Heart left ventricle (tissue), 16 donors: ENCODE data around the gene AOX1. TPM values are rescaled to one million over a fixed set of nuclear protein-coding genes. Genes with fewer than 3 reads are reported as not detected.
A peak's percentile ranks its signal among the peaks of the same experiment; 100 is the strongest.

Experiments used
- ATAC-seq, 4 donors: fragments of 200-7000 bp; cut with Tn5 transposase; one replicate each; pipeline ENCODE4 v1.9.1; 2020 to 2022; ENCODE audit warnings: moderate library complexity in 4 of 4, mild to moderate bottlenecking in 3 of 4, moderate number of reproducible peaks in 1 of 4
- DNase-seq, 5 donors: peaks; one replicate each; pipeline ENCODE4 v3.0.0-alpha.2; 2020
- H3K27ac ChIP-seq, 12 donors: fragments of 200-600 bp; sonication (generic) in 4 of 12; one replicate each; pipeline versions ENCODE4 v1.5.0 to v1.8.0; 2016 to 2022; ENCODE audit warnings: mild to moderate bottlenecking in 2 of 12
- H3K27me3 ChIP-seq, 9 donors: fragments of 200-600 bp; sonication (generic) in 2 of 9; one replicate each; pipeline versions ENCODE4 v1.5.1 to v1.8.0; 2016 to 2022; ENCODE audit warnings: mild to moderate bottlenecking in 3 of 9
- H3K36me3 ChIP-seq, 9 donors: fragments of 200-600 bp; sonication (generic) in 2 of 9; one replicate each; pipeline versions ENCODE4 v1.5.0 to v1.8.0; 2018 to 2022; ENCODE audit warnings: mild to moderate bottlenecking in 2 of 9
- H3K4me1 ChIP-seq, 12 donors: fragments of 200-600 bp; sonication (generic) in 4 of 12; one replicate each; pipeline versions ENCODE4 v1.5.0 to v1.8.0; 2016 to 2022; ENCODE audit warnings: mild to moderate bottlenecking in 3 of 12
- H3K4me3 ChIP-seq, 12 donors: fragments of 200-600 bp; sonication (generic) in 4 of 12; one replicate each; pipeline versions ENCODE4 v1.5.0 to v1.8.0; 2017 to 2022; ENCODE audit warnings: mild to moderate bottlenecking in 9 of 12, moderate library complexity in 4 of 12
- H3K9me3 ChIP-seq, 12 donors: fragments of 200-600 bp; sonication (generic) in 4 of 12; one replicate each; pipeline versions ENCODE4 v1.5.0 to v1.8.0; 2016 to 2022; ENCODE audit warnings: mild to moderate bottlenecking in 1 of 12
- CTCF ChIP-seq, 12 donors: fragments of 200-600 bp; sonication (generic) in 4 of 12; IDR thresholded peaks; one replicate each; pipeline versions ENCODE4 v1.5.0 to v1.8.0; 2018 to 2022; ENCODE audit warnings: antibody characterized with exemption in 12 of 12, mild to moderate bottlenecking in 5 of 12
- POLR2A ChIP-seq, 2 donors: fragments of 450-650 bp; IDR thresholded peaks; one replicate each; pipeline ENCODE4 v1.6.1; 2017; ENCODE audit warnings: antibody characterized with exemption in 2 of 2, mild to moderate bottlenecking in 2 of 2, moderate library complexity in 2 of 2
- WGBS, 4 donors: extraction: QIAGEN DNeasy Blood & Tissue Kit in 2 of 4; methylation state at CpG; one replicate each; pipeline versions ENCODE4 v1.1.5 to v1.1.7; 2013 to 2018; 5-methylcytosine and 5-hydroxymethylcytosine counted together
- intact Hi-C, 10 donors: fragments of 100-400 bp; cut with DNase I; formaldehyde crosslinking; loops; one replicate each; pipeline versions ENCODE4 v1.11.1 to v1.14.2; 2022
- polyA plus RNA-seq, 2 donors: library from polyadenylated mRNA; stranded (reverse); fragments of 200-250 nt; gene quantifications; one replicate each; pipeline ENCODE4 v1.2.3, GENCODE V29; 2013
- total RNA-seq, 9 donors: library from RNA; depleted of rRNA in 2 of 9; stranded (reverse); fragments of >200 nt in 2 of 9; fragmentation: NEBNext Ultra II Directional in 3 of 9; extraction: Animal tissue kit (Norgen Biotek cat#: 25700) in 3 of 9; gene quantifications; one replicate each; pipeline versions ENCODE4 v1.1.0 to v1.2.4, GENCODE V29; 2016 to 2023
- donor health status: ischemic (EF 13 %, LVEDD 7.1; RV severe dilation, severe dysfunction).
- donor health status: healthy with polysubstance abuse.
- donor health status: DM: no; HTN: yes; CAD: no.
- donor health status: DM: no; HTN: no; CAD: no.
- donor health status: ischemic (EF 25% LVEDD 6.9; RV normal size, moderate dysfunction).
- donor health status: ischemic (EF 25% LVEDD 5.7; RV mildly dilated, moderate dysfunction).
- donor health status: healthy.
- donor health status: DM: yes; HTN: yes; CAD: no.
- donor health status: ischemic (EF 35%, LVEDD 5.7; RV mildly dilated, moderate dysfunction).
- donor health status: nonischemic (EF 11% LVEDD 7.7; RV severe dilation, severe dysfunction).
- donor health status: DM: yes; HTN: yes; CAD: no.
- donor health status: PGD.
- donor health status: ischemic (EF 29% LVEDD 5.4; RV normal size, mild dysfunction).
- donor health status: nonischemic (EF 23%, LVEDD 6.1; RV moderate dilation, normal function).

AOX1 gene
- total and polyA plus RNA-seq, 11 donors, result 0.76 to 33.4 (median 2.9) TPM

- H3K27me3 ChIP-seq, result peaks cover 0 to 7% (median 0%) of the 10 kb centered on the region in 9 donors
- WGBS, 4 donors, result 85 to 90% (median 89%) methylated on average over 4 of the region's 4 CpGs
- H3K9me3 ChIP-seq, result no peaks in the 10 kb centered on the region
- H3K4me1 ChIP-seq, result peaks cover 0 to 13% (median 6%) of the 10 kb centered on the region in 12 donors
- H3K4me3 ChIP-seq, result no peak overlapping the region
- no peaks in the 10 kb centered on the region for H3K36me3 ChIP-seq
- ATAC-seq, result no peak
- TF ChIP-seq CTCF (IDR thresholded peaks at IDR 0.05), result no peak
- TF ChIP-seq POLR2A (IDR thresholded peaks at IDR 0.05), result no peak
- DNase-seq, result no peak
- intact Hi-C loops, result loop anchor here in 1 of 10 donors (10.0 kb wide), 1 partner anchor 117 kb away; no protein-coding TSS in a partner anchor
- H3K27ac ChIP-seq, result no peak overlapping the region
Measured at GRCh38 chr2:200588076-200588678, 2.4 kb downstream of the AOX1 start.

- TF ChIP-seq POLR2A (IDR thresholded peaks at IDR 0.05), result no peak
- TF ChIP-seq CTCF (IDR thresholded peaks at IDR 0.05), result no peak
- no peaks in the 10 kb centered on the region for H3K36me3 ChIP-seq
Measured at GRCh38 chr2:200590090-200590489, 4.3 kb downstream of the AOX1 start.

GRCh38 chr2:200591308-200591707 lies 5.5 kb downstream of the AOX1 start:
- Histone ChIP-seq H3K9me3 (no peaks in the 10 kb centered on the region), H3K4me3 (no peak overlapping the region), H3K36me3 (no peaks in the 10 kb centered on the region), H3K4me1 (peaks cover 0 to 1% (median 0%) of the 10 kb centered on the region in 12 donors), H3K27me3 (peaks cover 0 to under 1% (median 0%) of the 10 kb centered on the region in 9 donors), H3K27ac (no peak overlapping the region)
- ATAC-seq (no peak), DNase-seq (no peak)
- WGBS, 4 donors, result 77 to 87% (median 85%) methylated on average over 5 of the region's 5 CpGs
- TF ChIP-seq CTCF (IDR thresholded peaks at IDR 0.05), result no peak
- no peak for TF ChIP-seq POLR2A (IDR thresholded peaks at IDR 0.05)
- intact Hi-C loops, result no loop called here

More at GRCh38 chr2:200590090-200590489, 4.3 kb downstream of the AOX1 start:
- intact Hi-C loops, result no loop called here
- ATAC-seq (peak in 1 of 4 donors; percentile 66), DNase-seq (peak in 1 of 5 donors; percentile 25)
- Histone ChIP-seq H3K27ac (no peak overlapping the region), H3K27me3 (peaks cover 0 to 7% (median 0%) of the 10 kb centered on the region in 9 donors), H3K9me3 (no peaks in the 10 kb centered on the region), H3K4me3 (no peak overlapping the region), H3K4me1 (peaks cover 0 to 13% (median 6%) of the 10 kb centered on the region in 12 donors)

- Histone ChIP-seq H3K27me3 (no peaks in the 10 kb centered on the region), H3K4me1 (no peaks in the 10 kb centered on the region), H3K36me3 (no peaks in the 10 kb centered on the region), H3K4me3 (no peak overlapping the region), H3K9me3 (no peaks in the 10 kb centered on the region), H3K27ac (no peak overlapping the region)
- no peak for TF ChIP-seq CTCF (IDR thresholded peaks at IDR 0.05)
- intact Hi-C loops, result no loop called here
- ATAC-seq (no peak), DNase-seq (no peak)
- 79 to 81% (median 79%) methylated on average over 1 of the region's 1 CpG for WGBS, 4 donors
Measured at GRCh38 chr2:200592406-200593075, 6.7 kb downstream of the AOX1 start.
